Activated T-cell treated with anti-CD3 and anti-CD28 coated beads, Interleukin-2, amount 50 U/mL, for 1 hour (primary cell): Measurements from ENCODE around the gene MON1B.
"Not testable (repeated sequence)": the region's sequence is repeated elsewhere in the genome, so short reads cannot be mapped to it uniquely, and the experiment has no call there.

Source experiments
- DNase-seq: peaks from one replicate; pipeline ENCODE4 v3.0.0-alpha.2; 2020

Gene MON1B

GRCh38 chr16:77190478-77191258, at the start of gene MON1B:
TSS of gene MON1B (plus strand) at chr16:77191190. CDS start at chr16:77191486, 296 bp downstream.
- DNase-seq, result peak; percentile 90

- DNase-seq, result no peak
Observed at GRCh38 chr16:77143364-77143763, 47.6 kb upstream of the MON1B start.

- no peak for DNase-seq
Observed at GRCh38 chr16:77148121-77148520, 42.9 kb upstream of the MON1B start.

GRCh38 chr16:77157346-77158058, 33.5 kb upstream of the MON1B start:
- no peak for DNase-seq

GRCh38 chr16:77158293-77158692, 32.7 kb upstream of the MON1B start:
- no peak for DNase-seq

- DNase-seq, result no peak
Observed at GRCh38 chr16:77165006-77165405, 26.0 kb upstream of the MON1B start.

- DNase-seq, result not testable (repeated sequence)
Observed at GRCh38 chr16:77165536-77166236, 25.3 kb upstream of the MON1B start.

- DNase-seq, result no peak
Observed at GRCh38 chr16:77166726-77167125, 24.3 kb upstream of the MON1B start.

- no peak for DNase-seq
Observed at GRCh38 chr16:77168901-77169300, 22.1 kb upstream of the MON1B start.

- no peak for DNase-seq
Observed at GRCh38 chr16:77169650-77170236, 21.2 kb upstream of the MON1B start.

GRCh38 chr16:77170805-77171204, 20.2 kb upstream of the MON1B start:
- DNase-seq, result no peak

- no peak for DNase-seq
Observed at GRCh38 chr16:77171745-77172635, 19.0 kb upstream of the MON1B start.

- no peak for DNase-seq
Observed at GRCh38 chr16:77172951-77173350, 18.0 kb upstream of the MON1B start.

- DNase-seq, result no peak
Observed at GRCh38 chr16:77183137-77183536, 7.9 kb upstream of the MON1B start.

- DNase-seq, result not testable (repeated sequence)
Observed at GRCh38 chr16:77186298-77186697, 4.7 kb upstream of the MON1B start.

GRCh38 chr16:77190190-77190477, 856 bp upstream of the MON1B start:
- DNase-seq, result no peak

GRCh38 chr16:77191259-77191969, 424 bp downstream of the MON1B start:
- DNase-seq, result peak; percentile 62

GRCh38 chr16:77193377-77193776, 2.4 kb downstream of the MON1B start:
- no peak for DNase-seq

- DNase-seq, result no peak
Observed at GRCh38 chr16:77194295-77195231, 3.6 kb downstream of the MON1B start.

- no peak for DNase-seq
Observed at GRCh38 chr16:77195411-77195810, 4.4 kb downstream of the MON1B start.

GRCh38 chr16:77197747-77198146, 6.8 kb downstream of the MON1B start:
- DNase-seq, result no peak
